Activated CD4-positive, alpha-beta T cell treated with anti-CD3 and anti-CD28 coated beads, Interleukin-2, amount 10 ng/mL, durations not matched to agents 7 days and 5 days (primary cell): ENCODE data around the gene SGO1. TPM values are rescaled to one million over a fixed set of nuclear protein-coding genes. Genes with fewer than 3 reads are reported as not detected.

Experiments
- CTCF ChIA-PET: fragments of 350-600 bp; sonication (Branson Sonifier 250); formaldehyde crosslinking; loops from one replicate; lab custom pipeline; 2021; ENCODE audit warnings: antibody characterized with exemption; lab: Charles Lee
- POLR2A ChIA-PET: fragments of 350-600 bp; sonication (Branson Sonifier 250); formaldehyde crosslinking; loops from one replicate; lab custom pipeline; 2021; ENCODE audit warnings: antibody characterized with exemption; lab: Charles Lee
- DNase-seq: peaks from one replicate; pipeline ENCODE4 v3.0.0-alpha.2; 2020
- H3K27ac Mint-ChIP-seq: one replicate; pipeline ENCODE4 v1.8.0; 2021; ENCODE audit warnings: mild to moderate bottlenecking, moderate library complexity, mixed read lengths
- H3K27me3 Mint-ChIP-seq: one replicate; pipeline ENCODE4 v1.8.0; 2021; ENCODE audit warnings: mixed read lengths
- H3K36me3 Mint-ChIP-seq: one replicate; pipeline ENCODE4 v1.8.0; 2021; ENCODE audit warnings: low read depth, mixed read lengths
- H3K4me1 Mint-ChIP-seq: one replicate; pipeline ENCODE4 v1.8.0; 2021; ENCODE audit warnings: mixed read lengths
- H3K4me3 Mint-ChIP-seq: one replicate; pipeline ENCODE4 v1.8.0; 2021; ENCODE audit warnings: mild to moderate bottlenecking, moderate library complexity, mixed read lengths
- H3K9me3 Mint-ChIP-seq: one replicate; pipeline ENCODE4 v1.8.0; 2021; ENCODE audit warnings: mixed read lengths
- total RNA-seq, 2 experiments: library from RNA; stranded (reverse); gene quantifications; one replicate each; pipeline ENCODE4 v1.2.3, GENCODE V29; 2021

Gene SGO1
- total RNA-seq, 2 experiments from 2014 or later = 35.6 to 42.4 TPM

DNA sequence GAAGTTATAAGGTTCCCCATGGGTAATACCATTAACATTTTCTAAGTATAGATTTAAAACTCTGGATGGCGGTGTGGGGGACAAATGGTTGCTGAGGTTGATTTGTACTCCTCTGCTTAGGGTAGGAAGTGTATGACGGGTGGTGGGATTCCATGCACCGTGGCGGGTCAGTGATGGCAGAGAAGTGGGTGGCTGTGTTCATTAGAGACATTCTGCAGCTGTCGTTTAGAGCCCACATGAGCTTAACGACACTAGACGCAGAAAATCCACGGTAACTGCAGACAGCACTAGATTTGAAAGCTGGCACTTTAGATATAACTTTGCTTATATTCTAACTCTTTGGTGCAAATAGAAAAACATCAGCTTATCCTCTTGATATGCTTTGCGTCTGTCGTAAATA lies 37.5 kb downstream of the SGO1 start:
- no peak for DNase-seq
- Mint-ChIP-seq H3K4me3 (no peak overlapping the region), H3K9me3 (no peaks in the 10 kb centered on the region), H3K4me1 (peaks cover 3% of the 10 kb centered on the region), H3K36me3 (peaks cover 69% of the 10 kb centered on the region), H3K27ac (no peak overlapping the region), H3K27me3 (no peaks in the 10 kb centered on the region)
- ChIA-PET CTCF (interaction anchor here (0.7 to 1.5 kb wide), 4 partner anchors 12 to 260 kb away, joined by 3 to 6 read pairs (median 4); no protein-coding TSS in a partner anchor), POLR2A (interaction anchor here (0.6 to 0.7 kb wide), 3 partner anchors 44 to 269 kb away, joined by 3 to 4 read pairs (median 3); no protein-coding TSS in a partner anchor)

DNA sequence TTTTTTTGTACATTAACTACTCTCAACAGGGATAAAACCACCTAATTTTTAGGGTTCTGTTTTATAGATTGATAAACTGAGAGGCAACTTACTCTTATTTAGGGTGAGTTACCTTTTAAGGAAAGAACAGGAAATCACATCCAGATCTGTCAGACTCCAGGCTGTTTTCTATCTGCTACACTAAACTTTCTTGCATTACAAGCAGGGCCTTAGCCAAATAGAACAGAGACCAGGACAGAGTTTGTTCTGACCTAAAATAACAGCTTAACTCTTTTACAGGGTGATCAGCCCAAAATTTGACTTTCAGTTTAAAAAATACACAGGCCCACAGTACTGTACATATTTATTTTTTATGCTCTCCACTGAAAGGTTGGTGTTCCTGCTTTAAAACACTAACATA lies 38.6 kb downstream of the SGO1 start:
- Mint-ChIP-seq H3K36me3 (peaks cover 76% of the 10 kb centered on the region), H3K4me3 (no peak overlapping the region), H3K9me3 (peaks cover 2% of the 10 kb centered on the region), H3K4me1 (peaks cover 3% of the 10 kb centered on the region), H3K27ac (peak overlapping the region; percentile 64), H3K27me3 (no peaks in the 10 kb centered on the region)
- no peak for DNase-seq
- POLR2A ChIA-PET = no interaction called here
- CTCF ChIA-PET = interaction anchor here (1.5 kb wide), 1 partner anchor 13 kb away, joined by 4 read pairs; no protein-coding TSS in a partner anchor

DNA sequence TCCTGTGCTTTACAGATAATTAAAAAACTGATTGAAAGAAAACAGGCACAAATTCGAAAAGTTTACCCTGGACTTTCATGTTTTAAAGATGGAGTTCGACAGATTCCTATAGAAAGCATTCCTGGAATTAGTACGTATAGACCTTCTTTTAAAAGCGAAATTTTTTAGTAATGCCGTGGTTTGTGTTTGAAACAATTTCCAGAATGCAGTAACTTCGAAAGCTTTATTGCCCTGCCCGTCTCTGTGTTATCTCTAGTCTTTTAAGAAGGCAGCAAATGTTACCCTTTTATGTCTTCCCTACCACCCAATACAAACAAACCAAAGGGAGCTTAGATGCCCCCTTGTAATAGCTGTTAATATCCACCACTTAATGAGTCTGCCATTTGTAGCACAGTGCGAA lies 39.7 kb downstream of the SGO1 start:
- Mint-ChIP-seq H3K27me3 (no peaks in the 10 kb centered on the region), H3K36me3 (peaks cover 79% of the 10 kb centered on the region), H3K4me1 (peaks cover 3% of the 10 kb centered on the region), H3K4me3 (no peak overlapping the region), H3K27ac (peak overlapping the region; percentile 3), H3K9me3 (peaks cover 4% of the 10 kb centered on the region)
- POLR2A ChIA-PET = no interaction called here
- CTCF ChIA-PET = no interaction called here
- DNase-seq = no peak

DNA sequence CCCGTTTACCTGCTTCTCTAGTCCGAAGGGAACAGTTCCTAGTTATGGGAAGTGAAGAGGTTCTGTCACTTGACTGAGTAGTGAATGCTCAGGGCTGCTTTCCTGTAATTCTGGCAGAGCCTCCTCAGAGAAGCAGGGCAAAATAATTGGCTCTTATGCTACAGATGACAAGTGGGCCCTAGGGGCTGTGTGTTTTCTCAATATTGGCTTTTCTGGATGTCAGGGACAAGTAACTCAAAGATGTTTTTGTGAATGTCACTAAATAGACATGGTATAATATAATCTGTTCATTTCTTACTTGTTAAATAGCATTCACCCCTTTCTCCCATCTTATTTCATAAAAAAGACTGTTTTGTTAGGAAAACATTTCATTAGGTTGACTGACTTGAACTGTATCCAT lies 40.1 kb downstream of the SGO1 start:
- Mint-ChIP-seq H3K9me3 (peaks cover 4% of the 10 kb centered on the region), H3K27ac (no peak overlapping the region), H3K27me3 (no peaks in the 10 kb centered on the region), H3K4me1 (peaks cover 2% of the 10 kb centered on the region), H3K36me3 (peaks cover 79% of the 10 kb centered on the region), H3K4me3 (no peak overlapping the region)
- ChIA-PET CTCF (no interaction called here), POLR2A (no interaction called here)
- DNase-seq = no peak

DNA sequence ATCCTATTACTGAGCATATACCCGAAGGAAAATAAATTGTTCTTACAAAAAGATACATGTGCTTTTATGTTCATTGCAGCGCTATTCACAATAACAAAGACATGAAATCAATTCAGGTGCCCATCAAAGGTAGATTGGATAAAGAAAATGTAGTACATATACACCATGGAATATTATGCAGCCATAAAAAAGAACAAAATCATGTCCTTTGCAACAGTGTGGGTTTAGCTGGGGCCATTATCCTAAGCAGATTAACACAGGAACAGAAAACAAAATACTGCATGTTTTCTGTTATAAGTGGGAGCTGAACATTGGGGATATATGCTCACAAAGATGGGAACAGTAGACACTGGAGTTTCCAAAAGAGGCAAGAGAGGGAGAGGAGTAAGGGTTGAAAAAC lies 42.5 kb downstream of the SGO1 start:
- H3K36me3 Mint-ChIP-seq = peaks cover 72% of the 10 kb centered on the region
- peaks cover 4% of the 10 kb centered on the region for H3K9me3 Mint-ChIP-seq
- no peaks in the 10 kb centered on the region for H3K4me1 Mint-ChIP-seq
- H3K27me3 Mint-ChIP-seq = no peaks in the 10 kb centered on the region
- H3K4me3 Mint-ChIP-seq = no peak overlapping the region
- no peak overlapping the region for H3K27ac Mint-ChIP-seq
- CTCF ChIA-PET = interaction anchor here (1.0 kb wide), 1 partner anchor 218 kb away, joined by 3 read pairs; no protein-coding TSS in a partner anchor
- POLR2A ChIA-PET = no interaction called here
- no peak for DNase-seq

DNA sequence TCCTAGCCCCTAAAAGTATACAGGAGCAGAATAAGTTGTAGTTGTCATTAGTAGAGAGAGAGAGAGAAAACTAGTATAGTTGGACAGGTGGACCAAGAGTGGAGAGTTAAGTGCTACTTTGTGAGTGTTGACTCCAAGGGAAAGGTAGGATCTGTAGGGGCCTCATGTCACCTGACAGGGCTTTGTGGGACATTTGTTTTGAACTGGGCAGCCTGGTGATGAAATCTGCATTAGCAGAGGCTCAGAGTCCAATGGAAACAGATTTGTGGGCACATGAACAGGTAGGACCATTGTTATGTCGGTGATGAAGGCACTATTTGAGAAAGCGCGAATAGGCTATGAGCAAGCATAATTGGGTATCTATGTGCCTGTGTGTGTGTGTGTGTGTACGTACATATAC lies 43.5 kb downstream of the SGO1 start:
- no peak overlapping the region for H3K4me3 Mint-ChIP-seq
- CTCF ChIA-PET = no interaction called here
- DNase-seq = no peak
- H3K9me3 Mint-ChIP-seq = peaks cover 4% of the 10 kb centered on the region
- POLR2A ChIA-PET = interaction anchor here (0.6 kb wide), 1 partner anchor 234 kb away, joined by 3 read pairs; no protein-coding TSS in a partner anchor
- no peaks in the 10 kb centered on the region for H3K27me3 Mint-ChIP-seq
- no peaks in the 10 kb centered on the region for H3K4me1 Mint-ChIP-seq
- no peak overlapping the region for H3K27ac Mint-ChIP-seq
- H3K36me3 Mint-ChIP-seq = peaks cover 66% of the 10 kb centered on the region

DNA sequence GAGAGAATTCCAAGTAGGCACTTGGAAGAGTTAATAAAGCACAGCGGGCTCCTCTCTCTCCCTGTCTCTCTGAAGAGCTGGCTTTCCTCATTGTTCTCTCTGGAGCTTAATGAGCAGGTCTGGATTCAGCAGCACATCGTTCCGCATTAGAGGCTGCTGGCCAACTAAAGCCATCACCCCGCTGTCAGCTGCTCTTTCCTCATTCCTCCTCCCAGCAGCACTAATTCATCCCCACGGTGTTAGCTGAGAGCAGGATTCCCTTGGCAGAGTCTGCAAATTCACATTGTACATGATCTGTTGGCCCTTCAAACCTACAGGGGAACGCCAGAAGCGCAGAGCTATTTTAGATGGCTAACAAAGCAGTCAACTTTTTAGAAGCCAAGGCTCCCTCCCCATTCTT lies 44.2 kb downstream of the SGO1 start:
- peaks cover 4% of the 10 kb centered on the region for H3K9me3 Mint-ChIP-seq
- POLR2A ChIA-PET = interaction anchor here (0.6 kb wide), 1 partner anchor 233 kb away, joined by 3 read pairs; no protein-coding TSS in a partner anchor
- CTCF ChIA-PET = no interaction called here
- H3K27ac Mint-ChIP-seq = no peak overlapping the region
- no peak for DNase-seq
- no peak overlapping the region for H3K4me3 Mint-ChIP-seq
- no peaks in the 10 kb centered on the region for H3K4me1 Mint-ChIP-seq
- no peaks in the 10 kb centered on the region for H3K27me3 Mint-ChIP-seq
- H3K36me3 Mint-ChIP-seq = peaks cover 63% of the 10 kb centered on the region

DNA sequence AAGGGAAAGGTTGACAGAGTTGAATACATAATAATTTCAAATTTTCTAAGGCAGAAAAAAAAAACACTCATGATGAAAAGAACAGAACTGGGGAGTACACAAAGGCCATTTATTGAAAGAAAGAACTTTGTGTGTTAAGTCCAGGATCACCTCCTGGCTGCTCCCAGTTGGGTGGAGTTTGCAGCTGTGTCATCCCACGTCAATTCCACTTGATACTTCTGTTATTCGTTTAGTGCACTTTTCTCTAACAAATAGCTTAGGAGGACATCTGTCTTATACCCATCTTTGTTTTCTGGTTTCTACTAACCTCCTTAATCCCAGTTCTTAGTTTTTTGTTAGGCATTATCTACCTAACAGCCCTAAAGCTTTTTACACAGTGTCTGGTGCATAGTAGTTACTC lies 44.7 kb downstream of the SGO1 start:
- DNase-seq = no peak
- no peak overlapping the region for H3K4me3 Mint-ChIP-seq
- H3K9me3 Mint-ChIP-seq = peaks cover 4% of the 10 kb centered on the region
- H3K36me3 Mint-ChIP-seq = peaks cover 59% of the 10 kb centered on the region
- POLR2A ChIA-PET = no interaction called here
- no peaks in the 10 kb centered on the region for H3K27me3 Mint-ChIP-seq
- H3K27ac Mint-ChIP-seq = no peak overlapping the region
- CTCF ChIA-PET = no interaction called here
- H3K4me1 Mint-ChIP-seq = no peaks in the 10 kb centered on the region

DNA sequence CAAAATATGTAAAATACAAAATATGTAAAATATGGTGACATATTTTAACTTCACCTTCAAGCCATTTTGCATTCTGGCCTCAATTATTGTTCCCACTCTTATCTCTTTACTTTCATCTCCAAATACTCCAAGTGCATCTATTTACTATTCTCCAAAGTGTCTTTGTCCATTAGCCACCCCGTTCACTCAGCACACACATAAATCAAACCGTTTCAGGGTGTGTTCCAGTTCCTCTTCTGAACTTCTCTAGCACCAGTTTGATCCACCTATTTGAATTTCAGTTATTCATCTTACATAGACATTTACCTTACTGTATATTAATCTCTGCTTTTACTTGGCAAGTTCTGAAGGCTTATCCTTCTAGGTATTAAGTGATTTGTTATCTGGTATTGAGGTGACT lies 45.1 kb downstream of the SGO1 start:
- DNase-seq = no peak
- Mint-ChIP-seq H3K9me3 (peaks cover 4% of the 10 kb centered on the region), H3K36me3 (peaks cover 57% of the 10 kb centered on the region), H3K4me1 (no peaks in the 10 kb centered on the region), H3K4me3 (no peak overlapping the region), H3K27me3 (no peaks in the 10 kb centered on the region), H3K27ac (no peak overlapping the region)
- POLR2A ChIA-PET = no interaction called here
- CTCF ChIA-PET = no interaction called here

DNA sequence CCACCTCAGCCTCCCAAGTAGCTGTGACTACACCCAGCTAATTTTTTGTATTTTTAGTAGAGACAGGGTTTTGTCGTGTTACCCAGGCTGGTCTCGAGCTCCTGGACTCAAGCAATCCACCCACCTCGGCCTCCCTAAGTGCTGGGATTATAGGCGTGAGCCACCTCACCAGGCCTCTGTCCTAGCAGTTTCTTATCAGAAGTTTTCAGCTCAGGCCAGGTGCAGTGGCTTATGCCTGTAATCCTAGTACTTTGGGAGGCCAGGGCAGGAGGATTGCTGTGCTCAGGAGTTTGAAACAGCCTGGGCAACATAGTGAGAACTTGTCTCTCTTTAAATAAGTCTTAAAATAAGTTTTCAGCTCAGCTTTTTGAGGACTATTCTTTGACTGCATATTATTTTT lies 48.4 kb downstream of the SGO1 start:
- Mint-ChIP-seq H3K9me3 (peaks cover 4% of the 10 kb centered on the region), H3K27me3 (no peaks in the 10 kb centered on the region), H3K4me1 (no peaks in the 10 kb centered on the region), H3K4me3 (no peak overlapping the region), H3K27ac (no peak overlapping the region), H3K36me3 (peaks cover 49% of the 10 kb centered on the region)
- ChIA-PET CTCF (interaction anchor here (1.9 kb wide), 1 partner anchor 19 kb away, joined by 4 read pairs; no protein-coding TSS in a partner anchor), POLR2A (no interaction called here)
- no peak for DNase-seq

DNA sequence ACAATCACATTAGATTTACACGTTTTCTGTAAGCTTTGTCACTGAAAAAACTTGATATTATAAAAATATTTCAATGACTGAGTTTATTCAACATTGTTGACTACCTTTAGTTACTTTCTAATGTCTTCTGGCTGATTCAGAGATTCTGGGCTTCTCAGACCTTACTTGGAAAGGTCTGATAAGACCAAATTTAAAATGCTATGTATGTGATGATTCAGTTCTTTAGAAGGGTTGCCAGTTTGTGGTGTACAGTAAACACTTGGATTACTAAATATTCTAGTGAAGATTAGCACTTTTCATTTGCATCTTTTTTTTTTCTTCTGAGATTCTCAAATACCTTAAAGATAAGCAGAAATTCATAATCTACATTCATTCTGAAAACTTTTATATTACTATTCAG lies 49.8 kb downstream of the SGO1 start:
- no peak overlapping the region for H3K27ac Mint-ChIP-seq
- peaks cover 4% of the 10 kb centered on the region for H3K4me1 Mint-ChIP-seq
- H3K36me3 Mint-ChIP-seq = peaks cover 38% of the 10 kb centered on the region
- DNase-seq = no peak
- ChIA-PET CTCF (interaction anchor here (0.6 kb wide), 1 partner anchor 72 kb away, joined by 3 read pairs; no protein-coding TSS in a partner anchor), POLR2A (no interaction called here)
- H3K9me3 Mint-ChIP-seq = no peaks in the 10 kb centered on the region
- no peaks in the 10 kb centered on the region for H3K27me3 Mint-ChIP-seq
- H3K4me3 Mint-ChIP-seq = no peak overlapping the region

DNA sequence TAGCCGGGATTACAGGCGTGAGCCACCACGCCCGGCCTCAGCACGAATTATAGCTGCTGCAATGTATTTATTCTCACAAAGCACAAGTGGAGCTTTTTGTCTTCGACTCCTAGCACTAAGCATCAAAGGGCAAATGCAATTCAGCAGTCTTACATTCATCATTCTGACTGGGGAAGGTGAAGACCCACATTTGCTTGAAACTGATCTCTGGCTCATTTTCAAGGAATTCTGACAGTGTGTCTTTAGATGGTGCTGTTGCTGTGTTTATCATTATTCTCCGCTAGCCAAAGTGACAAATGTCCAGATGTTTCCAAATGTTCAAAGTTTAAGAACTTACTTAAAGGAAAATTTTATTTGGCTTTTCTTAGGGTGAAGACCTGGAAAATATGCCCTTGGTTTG lies 55.9 kb downstream of the SGO1 start:
- ChIA-PET POLR2A (interaction anchor here (0.7 kb wide), 1 partner anchor 77 kb away, joined by 5 read pairs; no protein-coding TSS in a partner anchor), CTCF (interaction anchor here (0.8 kb wide), 1 partner anchor 14 kb away, joined by 3 read pairs; no protein-coding TSS in a partner anchor)
- Mint-ChIP-seq H3K4me1 (peaks cover 15% of the 10 kb centered on the region), H3K36me3 (peaks cover 50% of the 10 kb centered on the region), H3K27me3 (no peaks in the 10 kb centered on the region), H3K27ac (no peak overlapping the region), H3K4me3 (no peak overlapping the region), H3K9me3 (peaks cover 2% of the 10 kb centered on the region)
- DNase-seq = no peak

DNA sequence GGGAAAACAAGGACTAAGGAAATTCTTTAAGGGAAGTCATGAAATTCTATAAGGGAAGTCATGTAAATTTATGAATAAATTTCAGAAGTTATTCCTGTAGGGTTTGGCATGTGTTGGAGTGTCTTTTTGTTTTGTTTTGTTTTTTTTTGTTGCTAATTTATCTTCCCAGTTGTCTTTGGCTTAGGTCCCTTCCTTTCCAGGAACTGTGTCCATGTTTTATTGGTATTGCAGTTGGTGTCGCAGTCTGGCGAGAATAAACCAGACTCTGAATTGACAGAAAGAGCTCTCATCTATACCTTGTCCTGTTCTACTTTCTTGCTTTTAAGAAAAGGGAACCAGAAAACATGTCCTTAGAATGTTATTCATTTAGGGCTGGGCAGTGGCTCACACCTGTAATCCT lies 57.6 kb downstream of the SGO1 start:
- POLR2A ChIA-PET = no interaction called here
- H3K36me3 Mint-ChIP-seq = peaks cover 57% of the 10 kb centered on the region

More for the DNA sequence above, 57.6 kb downstream of the SGO1 start:
- Mint-ChIP-seq H3K9me3 (peaks cover 2% of the 10 kb centered on the region), H3K4me3 (no peak overlapping the region), H3K27ac (no peak overlapping the region), H3K27me3 (no peaks in the 10 kb centered on the region), H3K4me1 (peaks cover 17% of the 10 kb centered on the region)
- DNase-seq = no peak
- CTCF ChIA-PET = interaction anchor here (0.9 kb wide), 1 partner anchor 9 kb away, joined by 3 read pairs; no protein-coding TSS in a partner anchor
